ENCODE results near the gene ITPK1.
"Not testable (repeated sequence)": the region's sequence is repeated elsewhere in the genome, so short reads cannot be mapped to it uniquely, and the experiment has no call there.

The ITPK1 gene
- 41.5 to 58.5 reads per million in 2 donors for total RNA-seq

GRCh38 chr14:93115821-93116675 is at the start of gene ITPK1:
Gene ITPK1, minus strand, starts transcription at chr14:93115925. Its CDS starts 762 bp downstream, at chr14:93115163.
- peak; percentile 47 for DNase-seq

GRCh38 chr14:93163564-93163963 is 47.8 kb upstream of the ITPK1 start:
- DNase-seq: no peak

- DNase-seq: no peak
These were observed 45.8 kb upstream of the ITPK1 start for GRCh38 chr14:93161411-93161940.

DNA sequence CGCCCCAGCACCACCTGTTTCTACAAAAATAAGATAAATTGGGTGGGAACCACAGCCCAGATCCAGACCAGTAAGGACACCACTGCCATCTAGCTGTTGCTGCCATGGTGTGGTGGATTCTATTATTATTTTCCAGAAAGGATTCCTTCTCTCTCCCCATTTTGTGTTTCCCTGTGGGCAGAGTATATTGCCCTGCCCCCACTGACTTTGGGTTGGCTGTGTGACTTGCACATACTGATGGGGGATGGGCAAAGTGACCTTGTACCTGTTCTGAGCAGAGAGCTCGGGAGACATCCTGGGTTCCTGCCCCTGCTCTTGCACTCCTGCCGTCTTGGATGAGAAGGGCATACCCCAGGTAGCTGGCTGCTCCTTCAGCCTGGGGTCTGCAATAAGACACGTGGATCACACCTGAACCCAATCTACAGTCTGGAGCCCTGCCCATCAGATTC is 44.7 kb upstream of the ITPK1 start:
- no peak for DNase-seq

- DNase-seq: not testable (repeated sequence)
These were observed 44.1 kb upstream of the ITPK1 start for GRCh38 chr14:93159625-93160352.

- DNase-seq: not testable (repeated sequence)
These were observed 42.6 kb upstream of the ITPK1 start for GRCh38 chr14:93158349-93158748.

DNA sequence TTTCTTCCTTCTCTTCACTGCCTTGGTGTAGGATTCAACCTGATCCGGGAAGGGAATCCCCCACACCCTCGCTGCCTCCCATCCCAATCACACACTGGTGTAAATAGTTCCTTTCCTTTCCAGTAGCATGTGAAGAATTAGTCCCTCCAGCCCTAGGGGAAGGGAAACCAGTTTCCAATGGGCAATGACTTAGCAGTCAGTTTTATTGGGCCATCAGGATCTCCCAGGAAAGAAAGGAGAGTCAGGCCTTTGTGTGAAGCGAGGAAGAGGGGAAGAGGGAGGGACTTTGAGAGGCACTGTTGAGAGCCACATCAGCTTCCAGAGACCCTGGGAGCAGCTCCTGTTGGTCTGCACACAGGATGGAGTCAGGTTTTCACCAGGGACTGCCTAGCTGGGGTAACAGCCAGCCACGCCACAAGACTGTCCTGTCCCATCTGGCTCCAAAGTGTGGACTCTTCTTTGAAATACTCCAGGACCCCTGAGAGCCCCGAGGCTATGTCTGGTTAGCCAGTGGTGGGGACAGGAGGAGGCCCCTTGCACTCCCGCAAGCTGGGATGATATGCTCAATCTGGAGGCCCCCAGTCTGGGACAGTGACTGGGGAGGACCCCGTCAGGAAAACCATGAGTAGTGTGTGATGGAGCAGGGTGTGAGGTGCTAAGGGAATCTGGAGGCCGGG is 41.1 kb upstream of the ITPK1 start:
- no peak for DNase-seq

DNA sequence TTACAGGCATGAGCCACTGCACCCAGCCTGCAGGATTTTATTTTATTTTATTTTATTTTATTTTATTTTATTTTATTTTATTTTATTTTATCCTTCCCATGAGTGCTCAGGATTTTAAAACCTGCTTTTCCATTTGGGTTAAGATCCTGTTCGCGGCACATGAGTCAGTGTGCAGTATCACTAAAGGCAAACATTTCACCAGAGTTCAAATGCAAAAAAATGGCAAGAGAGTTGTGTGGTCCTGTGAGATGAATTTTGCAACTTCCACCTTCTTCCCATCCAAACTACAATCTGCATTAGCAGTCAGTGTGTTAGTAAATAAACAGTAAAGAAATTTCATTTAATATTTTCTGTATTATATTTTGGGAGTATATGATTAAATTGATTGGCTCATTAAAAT is 39.9 kb upstream of the ITPK1 start:
- no peak for DNase-seq

GRCh38 chr14:93153121-93153520 is 37.4 kb upstream of the ITPK1 start:
- DNase-seq: no peak

DNA sequence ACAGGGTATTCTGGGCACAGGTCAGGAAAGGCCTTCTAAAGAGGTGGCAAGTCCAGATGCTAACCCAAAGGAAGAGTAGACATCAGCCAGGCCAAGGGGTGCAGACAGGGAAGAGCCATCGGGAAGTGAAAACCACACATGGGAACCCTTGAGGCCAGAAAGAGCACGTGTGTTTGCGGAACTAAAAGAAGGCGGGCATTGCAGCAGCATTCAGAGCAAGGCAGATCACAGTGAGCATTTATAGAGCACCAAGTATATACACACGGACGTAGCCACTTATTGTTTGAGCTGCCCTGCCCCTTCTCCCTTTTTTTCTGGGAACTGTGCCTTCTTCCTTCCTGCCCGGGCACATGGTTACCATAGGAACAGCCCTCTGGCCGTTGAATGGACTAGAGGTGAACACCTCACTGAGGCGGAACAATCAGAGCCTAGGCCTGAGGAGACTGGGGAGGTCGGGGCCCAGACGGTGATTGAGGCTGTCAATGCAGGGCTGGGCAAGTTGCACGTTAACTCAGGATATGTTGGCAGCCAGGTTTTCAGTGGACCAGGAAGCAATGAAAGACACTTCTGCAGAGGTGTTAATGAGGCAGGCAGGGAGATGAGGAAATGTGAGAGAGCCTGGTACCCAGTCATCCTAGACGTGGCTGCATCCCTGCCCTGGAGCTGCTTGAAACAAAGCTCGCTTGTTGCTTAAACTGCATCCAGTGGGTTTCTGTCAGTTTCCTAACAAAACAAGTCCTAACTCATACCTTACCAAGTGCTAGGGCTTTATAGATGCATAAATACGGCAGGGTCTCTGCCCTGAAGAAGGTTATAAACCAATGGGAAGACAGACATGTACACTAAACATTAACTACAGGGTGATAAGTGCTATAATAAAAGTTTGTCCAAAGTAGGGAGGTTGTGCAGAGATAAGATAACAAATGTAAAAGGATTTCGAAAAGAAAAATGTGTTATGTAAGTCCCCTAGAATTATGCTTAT is 34.8 kb upstream of the ITPK1 start:
- no peak for DNase-seq

- DNase-seq: no peak
These were observed 33.3 kb upstream of the ITPK1 start for GRCh38 chr14:93148979-93149378.

- no peak for DNase-seq
These were observed 30.4 kb upstream of the ITPK1 start for GRCh38 chr14:93146119-93146518.

- DNase-seq: no peak
These were observed 27.3 kb upstream of the ITPK1 start for GRCh38 chr14:93142854-93143652.

- no peak for DNase-seq
These were observed 22.1 kb upstream of the ITPK1 start for GRCh38 chr14:93137864-93138263.

GRCh38 chr14:93136508-93136907 is 20.8 kb upstream of the ITPK1 start:
- not testable (repeated sequence) for DNase-seq

GRCh38 chr14:93136009-93136408 is 20.3 kb upstream of the ITPK1 start:
- DNase-seq: no peak

- no peak for DNase-seq
These were observed 19.7 kb upstream of the ITPK1 start for GRCh38 chr14:93135399-93135798.

DNA sequence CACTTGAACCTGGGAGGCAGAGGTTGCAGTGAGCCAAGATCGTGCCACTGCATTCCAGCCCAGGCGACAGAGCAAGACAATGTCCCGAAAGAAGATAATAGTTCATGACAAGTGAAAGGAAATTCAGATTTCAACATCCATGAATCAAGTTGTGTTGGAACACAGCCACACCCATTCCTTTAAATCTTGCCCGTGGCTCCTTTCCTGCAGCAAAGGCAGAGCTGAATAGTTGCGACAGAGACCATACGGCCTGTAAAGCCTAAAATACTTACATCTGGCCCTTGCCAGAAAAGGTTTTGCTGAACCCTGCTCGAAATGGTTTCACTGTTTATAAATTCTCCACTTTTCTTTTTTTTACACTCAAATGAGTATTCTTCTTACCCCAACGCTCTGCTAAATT is 17.7 kb upstream of the ITPK1 start:
- DNase-seq: no peak

DNA sequence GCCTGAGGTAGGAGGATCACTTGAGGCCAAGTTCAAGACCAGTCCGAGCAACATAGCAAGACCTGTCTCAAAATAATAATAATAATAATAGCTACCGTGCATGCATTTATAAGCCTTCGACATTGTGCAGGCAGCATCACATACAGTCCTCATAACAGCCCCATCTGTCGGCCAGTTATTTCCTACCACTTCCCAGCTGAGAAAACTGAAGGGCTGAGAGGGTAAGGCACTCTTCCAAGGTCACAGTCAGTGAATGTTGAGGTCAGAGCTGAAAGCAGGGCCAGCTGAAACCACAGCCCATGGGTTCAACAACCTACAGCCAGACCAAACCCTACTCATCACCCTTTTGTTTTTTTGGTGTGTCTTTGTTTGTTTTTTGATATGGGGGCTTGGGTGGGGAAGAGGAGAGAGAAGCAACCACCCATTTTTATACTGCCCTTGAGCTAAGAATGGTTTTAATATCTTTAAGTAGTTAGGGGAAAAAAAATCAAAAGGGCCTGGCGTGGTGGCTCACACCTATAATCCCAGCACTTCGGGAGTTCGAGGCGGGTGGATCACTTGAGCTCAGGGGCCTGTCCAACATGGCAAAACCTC is 16.8 kb upstream of the ITPK1 start:
- DNase-seq: no peak

- DNase-seq: not testable (repeated sequence)
These were observed 15.6 kb upstream of the ITPK1 start for GRCh38 chr14:93131257-93131820.

Data from T-helper 9 cell (primary cell).